Measurements from ENCODE around the gene NCKAP5.

The NCKAP5 gene

DNA sequence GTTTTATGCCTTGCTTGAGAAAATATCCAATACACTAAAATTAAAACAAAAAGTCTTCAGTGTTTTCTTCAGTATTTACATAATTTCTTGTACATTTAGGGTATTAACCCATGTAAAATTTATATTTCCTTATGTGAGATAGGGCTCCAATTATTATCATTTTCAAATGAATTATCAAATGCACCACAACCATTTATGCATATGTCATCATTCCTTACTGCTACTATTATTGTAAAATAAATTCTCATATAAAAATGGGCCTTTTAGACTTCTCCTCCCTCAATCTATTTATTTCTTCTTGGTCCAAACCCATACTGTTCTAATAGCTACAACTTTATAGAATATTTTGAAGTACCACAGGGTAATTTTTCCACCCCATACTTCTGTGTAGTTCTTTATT, 722.9 kb downstream of the NCKAP5 start:
- Histone ChIP-seq H3K27ac (replicated peaks) (no peak overlapping the region), H3K27me3 (ENCODE audit: insufficient read depth, poor library complexity, severe bottlenecking) (no peaks in the 10 kb centered on the region), H3K4me3 (replicated peaks; ENCODE audit: insufficient read depth, low read length) (no peak overlapping the region)
- DNase-seq (ENCODE audit: low read depth in 1 of 2, low spot score in 1 of 2), result no peak
- TF ChIP-seq SPI1 (IDR thresholded peaks at IDR 0.05; ENCODE audit: borderline replicate concordance, low read depth) (no peak), GABPA (IDR thresholded peaks at IDR 0.05; ENCODE audit: low read depth) (no peak), REST (IDR thresholded peaks at IDR 0.05; ENCODE audit: insufficient replicate concordance, low read depth) (no peak)

GRCh38 chr2:132844585-132844984, 723.7 kb downstream of the NCKAP5 start:
- no peak for DNase-seq (ENCODE audit: low read depth in 1 of 2, low spot score in 1 of 2)
- no peak for TF ChIP-seq CTCF (IDR thresholded peaks at IDR 0.05; ENCODE audit: insufficient read depth, low read length)
- TF ChIP-seq SPI1 (IDR thresholded peaks at IDR 0.05; ENCODE audit: borderline replicate concordance, low read depth), result no peak
- no peak for TF ChIP-seq GABPA (IDR thresholded peaks at IDR 0.05; ENCODE audit: low read depth)
- no peak for TF ChIP-seq REST (IDR thresholded peaks at IDR 0.05; ENCODE audit: insufficient replicate concordance, low read depth)
- no peak for TF ChIP-seq POLR2AphosphoS5 (IDR thresholded peaks at IDR 0.05; ENCODE audit: low read depth)
- Histone ChIP-seq H3K27me3 (ENCODE audit: insufficient read depth, poor library complexity, severe bottlenecking) (no peaks in the 10 kb centered on the region), H3K4me3 (replicated peaks; ENCODE audit: insufficient read depth, low read length) (no peak overlapping the region), H3K27ac (replicated peaks) (no peak overlapping the region)

- no peak overlapping the region for H3K27ac ChIP-seq (replicated peaks)
- H3K27me3 ChIP-seq (ENCODE audit: insufficient read depth, poor library complexity, severe bottlenecking), result no peaks in the 10 kb centered on the region
- TF ChIP-seq GABPA (IDR thresholded peaks at IDR 0.05; ENCODE audit: low read depth), result no peak
- TF ChIP-seq CTCF (IDR thresholded peaks at IDR 0.05; ENCODE audit: insufficient read depth, low read length), result no peak
- TF ChIP-seq SPI1 (IDR thresholded peaks at IDR 0.05; ENCODE audit: borderline replicate concordance, low read depth), result no peak
- no peak for TF ChIP-seq REST (IDR thresholded peaks at IDR 0.05; ENCODE audit: insufficient replicate concordance, low read depth)
- TF ChIP-seq POLR2AphosphoS5 (IDR thresholded peaks at IDR 0.05; ENCODE audit: low read depth), result no peak
- no peak overlapping the region for H3K4me3 ChIP-seq (replicated peaks; ENCODE audit: insufficient read depth, low read length)
- no peak for DNase-seq (ENCODE audit: low read depth in 1 of 2, low spot score in 1 of 2)
Observed at GRCh38 chr2:132837769-132838168, 730.5 kb downstream of the NCKAP5 start.

Measured in HL-60 (cell line).